ENCODE data around the gene SDF4.

GRCh38 chr1:1220197-1220596 is 11.6 kb downstream of the SDF4 start:
- TF ChIP-seq POLR2A (IDR thresholded peaks at IDR 0.05) (no peak), CTCF (IDR thresholded peaks at IDR 0.05 in 4 of 5, conservative IDR thresholded peaks at IDR 0.05 in 1 of 5) (no peak)

Data from gastrocnemius medialis (tissue), 4 donors.